NCI-H2081 (cell line): ENCODE results near the gene CACNA1S.

ENCODE experiments used
- DNase-seq, 2 experiments: peaks; one replicate each; lab custom pipeline; 2025; lab: John Stamatoyannopoulos, UW

Gene CACNA1S

GRCh38 chr1:201028461-201028889 is 83.8 kb downstream of the CACNA1S start:
- DNase-seq = no peak

- no peak for DNase-seq
Observed at GRCh38 chr1:201026836-201027235, 85.4 kb downstream of the CACNA1S start.

GRCh38 chr1:201026234-201026633 is 86.0 kb downstream of the CACNA1S start:
- no peak for DNase-seq

GRCh38 chr1:201025571-201026002 is 86.6 kb downstream of the CACNA1S start:
- no peak for DNase-seq

- DNase-seq = no peak
Observed at GRCh38 chr1:201024625-201024998, 87.6 kb downstream of the CACNA1S start.

GRCh38 chr1:201023920-201024624 is 88.2 kb downstream of the CACNA1S start:
- no peak for DNase-seq

GRCh38 chr1:201023517-201023902 is 88.7 kb downstream of the CACNA1S start, which contains the start of gene KIF21B:
TSS of gene KIF21B (minus strand) at chr1:201023714. CDS start at chr1:201023383, 331 bp downstream.
- DNase-seq = peak; percentile 86 to 90

GRCh38 chr1:201022820-201023516 is 89.3 kb downstream of the CACNA1S start:
- peak in 1 of 2 experiments; percentile 33 for DNase-seq

- no peak for DNase-seq
Observed at GRCh38 chr1:201022493-201022819, 89.8 kb downstream of the CACNA1S start.

GRCh38 chr1:201021630-201022492 is 90.4 kb downstream of the CACNA1S start:
- DNase-seq = no peak

- peak in 1 of 2 experiments; percentile 11 for DNase-seq
Observed at GRCh38 chr1:201020721-201021629, 91.3 kb downstream of the CACNA1S start.

GRCh38 chr1:201020040-201020591 is 92.1 kb downstream of the CACNA1S start:
- DNase-seq = no peak

GRCh38 chr1:201019321-201019977 is 92.8 kb downstream of the CACNA1S start:
- no peak for DNase-seq

- DNase-seq = no peak
Observed at GRCh38 chr1:201017828-201018163, 94.4 kb downstream of the CACNA1S start.

- DNase-seq = no peak
Observed at GRCh38 chr1:201016943-201017827, 95.0 kb downstream of the CACNA1S start.

GRCh38 chr1:201016211-201016651 is 96.0 kb downstream of the CACNA1S start:
- peak; percentile 76 to 85 for DNase-seq

GRCh38 chr1:201015551-201016091 is 96.6 kb downstream of the CACNA1S start:
- no peak for DNase-seq

GRCh38 chr1:201014816-201015200 is 97.4 kb downstream of the CACNA1S start:
- no peak for DNase-seq
